Kidney (tissue), 14 donors: Measurements from ENCODE around the gene BCAN. TPM values are rescaled to one million over a fixed set of nuclear protein-coding genes. Genes with fewer than 3 reads are reported as not detected.

Source experiments
- DNase-seq, 5 donors: peaks; one replicate each; pipeline ENCODE4 v3.0.0-alpha.2; 2013 to 2020
- FAIRE-seq: peaks from 2 replicates; lab custom pipeline; 2012; peaks lifted over from hg19 to GRCh38; lab: Jason Lieb, UNC
- H3K27ac ChIP-seq, 2 donors: one replicate each; pipeline ENCODE4 v1.7.0; 2013; ENCODE audit warnings: low read depth in 2 of 2, low read length in 2 of 2, inconsistent platforms in 1 of 2
- H3K27me3 ChIP-seq: one replicate; pipeline ENCODE4 v1.7.1; 2013; ENCODE audit warnings: low read length, inconsistent platforms; ENCODE audit not compliant: control insufficient read depth, insufficient read depth
- H3K36me3 ChIP-seq, 3 donors: one replicate each; pipeline versions ENCODE4 v1.7.0 to v1.7.1; 2013; ENCODE audit warnings: low read length in 3 of 3, control low read depth in 1 of 3, inconsistent platforms in 1 of 3; ENCODE audit not compliant: insufficient read depth in 3 of 3, control insufficient read depth in 2 of 3
- H3K4me1 ChIP-seq, 3 donors: one replicate each; pipeline versions ENCODE4 v1.7.0 to v1.7.1; 2013; ENCODE audit warnings: low read length in 3 of 3, inconsistent platforms in 1 of 3, low read depth in 1 of 3; ENCODE audit not compliant: control insufficient read depth in 2 of 3, insufficient read depth in 2 of 3
- H3K4me3 ChIP-seq, 3 donors: one replicate each; pipeline versions ENCODE4 v1.7.0 to v1.8.1; 2013; ENCODE audit warnings: low read length in 3 of 3, control low read depth in 1 of 3, inconsistent platforms in 1 of 3
- H3K9ac ChIP-seq, 3 donors: one replicate each; pipeline versions ENCODE4 v1.7.0 to v1.7.1; 2013; ENCODE audit warnings: low read length in 3 of 3, control low read depth in 1 of 3, inconsistent platforms in 1 of 3
- H3K9me3 ChIP-seq, 3 donors: one replicate each; pipeline versions ENCODE4 v1.7.0 to v1.7.1; 2013; ENCODE audit warnings: low read length in 3 of 3, control low read depth in 1 of 3, inconsistent platforms in 1 of 3; ENCODE audit not compliant: control insufficient read depth in 2 of 3, insufficient read depth in 1 of 3
- intact Hi-C: fragments of 100-400 bp; cut with DNase I; formaldehyde crosslinking; loops from one replicate; pipeline ENCODE4 v1.11.1; 2022
- polyA plus RNA-seq: library from polyadenylated mRNA; stranded (reverse); fragments of 350-450 nt; fragmentation: Illumina TruSeq; extraction: RNeasy Lipid Tissue Mini Kit (QIAGEN cat#74804); gene quantifications from one replicate; pipeline ENCODE4 v1.2.3, GENCODE V29; 2014; ENCODE audit warnings: low read depth, low replicate concordance; ENCODE audit not compliant: insufficient read depth
- total RNA-seq: library from RNA; stranded (reverse); fragmentation: NEBNext Ultra II Directional; extraction: Animal tissue kit (Norgen Biotek cat#: 25700); gene quantifications from one replicate; pipeline ENCODE4 v1.2.1, GENCODE V29; 2021
- TF ChIP-seq, protein P1 (sequence below): IDR thresholded peaks from 3 replicates; pipeline ENCODE4 v1.5.1; 2012; ENCODE audit warnings: mild to moderate bottlenecking, moderate library complexity, borderline replicate concordance; ENCODE audit not compliant: insufficient read depth; ENCODE audit errors: extremely low read depth
- donor health status: control.
- donor health status: control.
- donor health status: control.
- donor health status: control.
- donor health status: control.
- donor health status: DM: yes; HTN: yes; CAD: no.
- donor health status: Normal renal cell carcinoma (clear cell type).

BCAN gene
- total and polyA plus RNA-seq, 2 donors from 2014 or later = 0.19 to 0.45 TPM

- H3K27me3 ChIP-seq = no peaks in the 10 kb centered on the region
- no peak overlapping the region for H3K9ac ChIP-seq
- H3K4me3 ChIP-seq = no peak overlapping the region
- H3K36me3 ChIP-seq = peaks cover 9 to 19% (median 9%) of the 10 kb centered on the region in 3 donors
- no peaks in the 10 kb centered on the region for H3K9me3 ChIP-seq
- TF ChIP-seq, protein P1, sequence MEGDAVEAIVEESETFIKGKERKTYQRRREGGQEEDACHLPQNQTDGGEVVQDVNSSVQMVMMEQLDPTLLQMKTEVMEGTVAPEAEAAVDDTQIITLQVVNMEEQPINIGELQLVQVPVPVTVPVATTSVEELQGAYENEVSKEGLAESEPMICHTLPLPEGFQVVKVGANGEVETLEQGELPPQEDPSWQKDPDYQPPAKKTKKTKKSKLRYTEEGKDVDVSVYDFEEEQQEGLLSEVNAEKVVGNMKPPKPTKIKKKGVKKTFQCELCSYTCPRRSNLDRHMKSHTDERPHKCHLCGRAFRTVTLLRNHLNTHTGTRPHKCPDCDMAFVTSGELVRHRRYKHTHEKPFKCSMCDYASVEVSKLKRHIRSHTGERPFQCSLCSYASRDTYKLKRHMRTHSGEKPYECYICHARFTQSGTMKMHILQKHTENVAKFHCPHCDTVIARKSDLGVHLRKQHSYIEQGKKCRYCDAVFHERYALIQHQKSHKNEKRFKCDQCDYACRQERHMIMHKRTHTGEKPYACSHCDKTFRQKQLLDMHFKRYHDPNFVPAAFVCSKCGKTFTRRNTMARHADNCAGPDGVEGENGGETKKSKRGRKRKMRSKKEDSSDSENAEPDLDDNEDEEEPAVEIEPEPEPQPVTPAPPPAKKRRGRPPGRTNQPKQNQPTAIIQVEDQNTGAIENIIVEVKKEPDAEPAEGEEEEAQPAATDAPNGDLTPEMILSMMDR = no peak
- peaks cover 0 to 8% (median 6%) of the 10 kb centered on the region in 3 donors for H3K4me1 ChIP-seq
- no peak for DNase-seq
- H3K27ac ChIP-seq = no peak overlapping the region
- FAIRE-seq = no peak
- intact Hi-C loops = no loop called here
Measured at GRCh38 chr1:156599811-156600210, 42.1 kb upstream of the BCAN start.

DNA sequence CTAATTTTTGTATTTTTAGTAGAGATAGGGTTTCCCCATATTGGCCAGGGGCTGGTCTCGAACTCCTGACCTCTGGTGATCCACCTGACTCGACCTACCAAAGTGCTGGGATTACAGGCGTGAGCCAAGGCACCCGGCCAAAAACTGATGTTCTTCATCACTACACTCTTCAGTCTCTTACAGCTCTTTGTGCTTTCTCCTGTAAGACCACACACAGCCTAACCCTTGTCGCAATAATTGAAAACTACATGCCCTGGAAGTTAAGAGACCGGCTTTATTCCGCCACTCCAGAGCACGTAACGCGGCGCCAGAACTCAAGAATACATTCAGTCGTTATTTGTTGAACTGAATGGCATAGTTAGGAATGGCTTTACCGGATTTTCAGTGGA, 41.2 kb upstream of the BCAN start:
- Histone ChIP-seq H3K4me1 (peaks cover 0 to 8% (median 6%) of the 10 kb centered on the region in 3 donors), H3K9me3 (no peaks in the 10 kb centered on the region), H3K36me3 (peaks cover 6 to 19% (median 7%) of the 10 kb centered on the region in 3 donors), H3K27me3 (no peaks in the 10 kb centered on the region), H3K9ac (peak overlapping the region in 2 of 3 donors; percentile 86 to 89), H3K27ac (no peak overlapping the region), H3K4me3 (peak overlapping the region; percentile 89 to 98 (median 97))
- FAIRE-seq = no peak
- intact Hi-C loops = no loop called here
- no peak for DNase-seq
- TF ChIP-seq, protein P1 = no peak

- peaks cover 6 to 16% (median 7%) of the 10 kb centered on the region in 3 donors for H3K36me3 ChIP-seq
- H3K4me3 ChIP-seq = peak within 1 kb of the TSS; percentile 89 to 98 (median 97)
- H3K27ac ChIP-seq = peak within 1 kb of the TSS; percentile 71 to 78
- H3K9me3 ChIP-seq = no peaks in the 10 kb centered on the region
- H3K4me1 ChIP-seq = peaks cover 0 to 8% (median 6%) of the 10 kb centered on the region in 3 donors
- peak within 1 kb of the TSS; percentile 66 to 89 (median 86) for H3K9ac ChIP-seq
- intact Hi-C loops = no loop called here
- no peaks in the 10 kb centered on the region for H3K27me3 ChIP-seq
- FAIRE-seq = no peak
- peak; percentile 84 to 93 (median 91) for DNase-seq
- TF ChIP-seq, protein P1 = no peak
Measured at GRCh38 chr1:156601122-156601830, 40.6 kb upstream of the BCAN start, which contains the start of gene GPATCH4. Gene GPATCH4, minus strand, starts transcription at chr1:156601479.
